Thyroid gland (tissue), 4 donors: ENCODE measurements around the gene ZCCHC3.

Experiments used
- CTCF ChIP-seq, 6 experiments: fragments of 200-600 bp in 3 of 6; fragments of 450-650 bp in 3 of 6; sonication (generic) in 3 of 6; IDR thresholded peaks; one replicate each; pipeline ENCODE4 v1.5.1; 2016 to 2019; ENCODE audit warnings: antibody characterized with exemption in 6 of 6, mild to moderate bottlenecking in 2 of 6, inconsistent platforms in 1 of 6, moderate library complexity in 1 of 6
- POLR2A ChIP-seq, 2 donors: fragments of 450-650 bp; IDR thresholded peaks; one replicate each; pipeline ENCODE4 v1.6.1; 2017; ENCODE audit warnings: antibody characterized with exemption in 2 of 2, mild to moderate bottlenecking in 2 of 2, moderate library complexity in 1 of 2

GRCh38 chr20:347640-348484 is 50.5 kb downstream of the ZCCHC3 start:
- TF ChIP-seq CTCF (IDR thresholded peaks at IDR 0.05) (peak in 2 of 6 experiments; percentile 4 to 19), POLR2A (IDR thresholded peaks at IDR 0.05) (peak in 1 of 2 donors; percentile 91)
